CD4-positive, CD25-positive, alpha-beta regulatory T cell (primary cell): ENCODE results near the gene UBR4. TPM values are rescaled to one million over a fixed set of nuclear protein-coding genes. Genes with fewer than 3 reads are reported as not detected.
A peak's percentile ranks its signal among the peaks of the same experiment; 100 is the strongest.

ENCODE experiments used
- ATAC-seq, 2 donors: fragments of 150-1000 bp; cut with Tn5 transposase; one replicate each; pipeline ENCODE4 v1.10.0; 2021; ENCODE audit warnings: low read depth in 2 of 2, moderate number of reproducible peaks in 2 of 2, moderate library complexity in 1 of 2
- DNase-seq, 3 donors: peaks; one replicate each; pipeline versions ENCODE4 v3.0.0 to v3.0.0-alpha.2; 2012 to 2022; ENCODE audit warnings: mixed read lengths in 1 of 3
- H3K27ac ChIP-seq: one replicate; pipeline ENCODE4 v1.7.0; 2013; ENCODE audit warnings: mild to moderate bottlenecking, low read length; ENCODE audit not compliant: insufficient read depth, poor library complexity, severe bottlenecking
- H3K27me3 ChIP-seq: one replicate; pipeline ENCODE4 v1.7.0; 2013; ENCODE audit warnings: low read length; ENCODE audit not compliant: control insufficient read depth, insufficient read depth
- H3K36me3 ChIP-seq: one replicate; pipeline ENCODE4 v1.7.0; 2013; ENCODE audit warnings: mild to moderate bottlenecking, low read length, moderate library complexity; ENCODE audit not compliant: control insufficient read depth, insufficient read depth
- H3K4me1 ChIP-seq: 2 replicates; pipeline ENCODE4 v1.7.0; 2013; ENCODE audit warnings: mild to moderate bottlenecking, low read length; ENCODE audit not compliant: insufficient read depth, control insufficient read depth, poor library complexity, severe bottlenecking
- H3K4me3 ChIP-seq: one replicate; pipeline ENCODE4 v1.7.0; 2013; ENCODE audit warnings: low read depth, mild to moderate bottlenecking, low read length, moderate library complexity
- H3K9me3 ChIP-seq, 2 experiments: 1 replicate in 1 of 2; 2 replicates in 1 of 2; pipeline ENCODE4 v1.7.0; 2013; ENCODE audit warnings: low read length in 2 of 2, mild to moderate bottlenecking in 1 of 2, moderate library complexity in 1 of 2; ENCODE audit not compliant: control insufficient read depth in 2 of 2
- H3K27ac Mint-ChIP-seq, 3 donors: one replicate each; pipeline ENCODE4 v1.8.0; 2020 to 2022; ENCODE audit warnings: mild to moderate bottlenecking in 3 of 3, mixed read lengths in 3 of 3, moderate library complexity in 2 of 3
- H3K27me3 Mint-ChIP-seq: one replicate; pipeline ENCODE4 v1.8.0; 2022; ENCODE audit warnings: mild to moderate bottlenecking, mixed read lengths
- H3K36me3 Mint-ChIP-seq: one replicate; pipeline ENCODE4 v1.8.0; 2020; ENCODE audit warnings: mixed read lengths
- H3K4me1 Mint-ChIP-seq, 4 donors: one replicate each; pipeline ENCODE4 v1.8.0; 2020 to 2022; ENCODE audit warnings: mixed read lengths in 4 of 4, mild to moderate bottlenecking in 1 of 4
- H3K4me3 Mint-ChIP-seq, 4 donors: one replicate each; pipeline ENCODE4 v1.8.0; 2020 to 2022; ENCODE audit warnings: mild to moderate bottlenecking in 4 of 4, mixed read lengths in 4 of 4, moderate library complexity in 3 of 4
- H3K9me3 Mint-ChIP-seq, 7 donors: one replicate each; pipeline ENCODE4 v1.8.0; 2020 to 2022; ENCODE audit warnings: mixed read lengths in 7 of 7, mild to moderate bottlenecking in 3 of 7, moderate library complexity in 2 of 7
- polyA plus RNA-seq, 4 donors: library from polyadenylated mRNA; unstranded; fragments of 300-500 nt; fragmentation: Illumina TruSeq; gene quantifications; one replicate each; pipeline ENCODE4 v1.2.3, GENCODE V29; 2021
- total RNA-seq: library from RNA; stranded (reverse); gene quantifications from one replicate; pipeline ENCODE4 v1.2.3, GENCODE V29; 2022

Gene UBR4
- total and polyA plus RNA-seq, 5 donors from 2014 or later, result 9.9 to 173 (median 12.4) TPM

GRCh38 chr1:19213580-19213979 lies 3.5 kb upstream of the UBR4 start:
- Histone ChIP-seq H3K27ac (no peak overlapping the region), H3K4me3 (no peak overlapping the region), H3K4me1 (peaks cover 29% of the 10 kb centered on the region), H3K9me3 (no peaks in the 10 kb centered on the region), H3K27me3 (no peaks in the 10 kb centered on the region), H3K36me3 (peaks cover 22% of the 10 kb centered on the region)
- H3K27me3 Mint-ChIP-seq, result peaks cover 4% of the 10 kb centered on the region
- H3K4me1 Mint-ChIP-seq, result peaks cover 5 to 61% (median 40%) of the 10 kb centered on the region in 4 donors
- peaks cover 0 to 2% (median 0%) of the 10 kb centered on the region in 7 donors for H3K9me3 Mint-ChIP-seq
- peak overlapping the region in 1 of 3 donors; percentile 33 for H3K27ac Mint-ChIP-seq
- H3K36me3 Mint-ChIP-seq, result peaks cover 12% of the 10 kb centered on the region
- H3K4me3 Mint-ChIP-seq, result peak overlapping the region in 1 of 4 donors; percentile 1
- no peak for ATAC-seq
- no peak for DNase-seq

DNA sequence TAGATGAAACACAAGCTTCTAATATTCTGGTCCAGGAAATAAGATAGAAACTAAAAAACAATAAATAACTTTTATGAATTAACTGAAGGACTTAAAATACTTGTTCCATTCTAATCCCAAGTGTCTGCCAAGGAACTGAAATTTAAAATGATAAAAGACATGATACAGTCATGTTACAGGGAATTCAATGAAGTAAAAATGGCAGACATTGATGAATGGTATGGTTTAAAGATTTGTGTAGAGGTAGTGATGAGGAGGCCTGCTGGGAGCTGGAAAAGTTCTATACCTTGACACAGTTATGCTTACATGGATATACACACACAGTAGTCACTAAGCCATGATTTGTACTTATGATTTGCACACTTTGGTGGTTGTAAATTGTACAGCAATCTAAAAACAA lies 2.1 kb upstream of the UBR4 start:
- Histone ChIP-seq H3K4me1 (peaks cover 41% of the 10 kb centered on the region), H3K27ac (peak overlapping the region; percentile 28), H3K4me3 (no peak overlapping the region), H3K27me3 (no peaks in the 10 kb centered on the region), H3K9me3 (no peaks in the 10 kb centered on the region), H3K36me3 (peaks cover 10% of the 10 kb centered on the region)
- Mint-ChIP-seq H3K9me3 (peaks cover 0 to 2% (median 0%) of the 10 kb centered on the region in 7 donors), H3K36me3 (peaks cover 4% of the 10 kb centered on the region), H3K27ac (peak overlapping the region in 2 of 3 donors; percentile 40 to 74), H3K4me1 (peaks cover 8 to 72% (median 46%) of the 10 kb centered on the region in 4 donors), H3K27me3 (peaks cover 4% of the 10 kb centered on the region), H3K4me3 (peak overlapping the region; percentile 14 to 59 (median 43))
- no peak for ATAC-seq
- no peak for DNase-seq

GRCh38 chr1:19210772-19211549 lies 895 bp upstream of the UBR4 start:
- H3K27ac Mint-ChIP-seq, result peak overlapping the region; percentile 99 to 100 (median 99)
- peaks cover 4% of the 10 kb centered on the region for H3K27me3 Mint-ChIP-seq
- peaks cover 0 to 2% (median 0%) of the 10 kb centered on the region in 7 donors for H3K9me3 Mint-ChIP-seq
- peaks cover 14 to 82% (median 54%) of the 10 kb centered on the region in 4 donors for H3K4me1 Mint-ChIP-seq
- H3K27ac ChIP-seq, result peak overlapping the region; percentile 95
- no peaks in the 10 kb centered on the region for H3K9me3 ChIP-seq
- ATAC-seq (no peak), DNase-seq (no peak)
- peak overlapping the region; percentile 96 to 97 (median 96) for H3K4me3 Mint-ChIP-seq
- H3K36me3 ChIP-seq, result peaks cover 10% of the 10 kb centered on the region
- peak overlapping the region; percentile 93 for H3K4me3 ChIP-seq
- H3K36me3 Mint-ChIP-seq, result peaks cover 8% of the 10 kb centered on the region
- H3K27me3 ChIP-seq, result no peaks in the 10 kb centered on the region
- peaks cover 48% of the 10 kb centered on the region for H3K4me1 ChIP-seq

DNA sequence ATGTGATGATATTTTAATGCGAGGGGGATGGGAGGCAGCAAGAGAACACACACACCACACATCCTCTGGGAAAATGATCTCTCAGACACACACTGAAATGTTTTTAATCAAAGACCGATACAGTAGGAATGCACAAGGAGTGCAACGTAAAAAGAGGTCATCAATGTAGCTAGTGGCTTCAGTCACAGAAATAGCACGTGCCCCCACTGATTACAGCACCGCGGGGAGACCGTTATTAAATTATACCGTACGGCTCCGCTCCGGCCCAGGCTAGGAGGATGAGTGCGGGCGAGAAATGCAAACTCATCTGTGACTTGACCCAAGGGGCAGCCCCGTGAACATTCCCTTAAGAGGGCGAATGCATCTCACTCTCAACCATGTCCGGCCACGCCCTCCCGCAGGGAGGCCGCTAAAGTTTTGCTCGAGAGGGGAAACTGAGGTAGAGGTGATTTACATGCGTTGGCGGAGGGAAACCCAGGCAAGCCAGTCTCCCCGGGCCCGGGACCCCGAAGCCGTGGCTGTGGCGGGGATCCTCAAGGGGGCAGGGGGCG lies 552 bp downstream of the UBR4 start:
- peaks cover 4% of the 10 kb centered on the region for H3K27me3 Mint-ChIP-seq
- peak overlapping the region; percentile 95 for H3K27ac ChIP-seq
- peaks cover 25 to 89% (median 66%) of the 10 kb centered on the region in 4 donors for H3K4me1 Mint-ChIP-seq
- peak overlapping the region; percentile 95 to 99 (median 96) for H3K27ac Mint-ChIP-seq
- H3K9me3 Mint-ChIP-seq, result peaks cover 0 to 2% (median 0%) of the 10 kb centered on the region in 7 donors
- peaks cover 8% of the 10 kb centered on the region for H3K36me3 Mint-ChIP-seq
- H3K4me3 Mint-ChIP-seq, result peak overlapping the region; percentile 91 to 97 (median 96)
- peak overlapping the region; percentile 81 for H3K4me3 ChIP-seq
- no peaks in the 10 kb centered on the region for H3K27me3 ChIP-seq
- peak in 2 of 3 donors; percentile 23 to 63 for DNase-seq
- H3K36me3 ChIP-seq, result peaks cover 5% of the 10 kb centered on the region
- no peak for ATAC-seq
- H3K4me1 ChIP-seq, result peaks cover 51% of the 10 kb centered on the region
- no peaks in the 10 kb centered on the region for H3K9me3 ChIP-seq

GRCh38 chr1:19208710-19209438 lies 1.2 kb downstream of the UBR4 start:
- Histone ChIP-seq H3K9me3 (no peaks in the 10 kb centered on the region), H3K27ac (peak overlapping the region; percentile 95), H3K4me1 (peaks cover 51% of the 10 kb centered on the region), H3K27me3 (no peaks in the 10 kb centered on the region), H3K4me3 (peak overlapping the region; percentile 81), H3K36me3 (peaks cover 5% of the 10 kb centered on the region)
- Mint-ChIP-seq H3K27ac (peak overlapping the region; percentile 95 to 99 (median 96)), H3K9me3 (peaks cover 0 to 2% (median 0%) of the 10 kb centered on the region in 7 donors), H3K27me3 (peaks cover 4% of the 10 kb centered on the region), H3K4me1 (peaks cover 26 to 90% (median 69%) of the 10 kb centered on the region in 4 donors), H3K36me3 (peaks cover 8% of the 10 kb centered on the region), H3K4me3 (peak overlapping the region; percentile 91 to 97 (median 96))
- DNase-seq (peak in 1 of 3 donors; percentile 14), ATAC-seq (no peak)

DNA sequence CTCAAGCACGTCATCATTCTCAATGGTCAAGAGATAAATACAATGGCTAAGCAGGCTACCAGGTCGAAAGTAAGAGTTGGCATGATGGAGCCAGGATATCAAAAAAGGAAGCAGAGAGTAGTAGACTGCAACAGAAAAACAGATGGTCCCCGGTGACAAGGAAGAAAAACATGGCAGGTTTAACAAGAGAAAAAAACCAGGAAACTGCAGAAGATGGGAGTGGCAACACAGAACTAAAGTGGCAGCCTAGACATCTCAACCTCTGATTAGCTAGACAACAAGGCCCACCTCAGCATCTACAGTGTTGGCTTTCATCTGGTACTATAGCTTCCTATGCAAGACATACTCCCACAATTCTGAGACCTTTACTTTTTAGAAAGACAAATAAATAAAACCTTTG lies 3.1 kb downstream of the UBR4 start:
- peaks cover 4% of the 10 kb centered on the region for H3K27me3 Mint-ChIP-seq
- Histone ChIP-seq H3K27ac (no peak overlapping the region), H3K4me3 (peak overlapping the region; percentile 34), H3K27me3 (no peaks in the 10 kb centered on the region), H3K4me1 (peaks cover 69% of the 10 kb centered on the region), H3K9me3 (no peaks in the 10 kb centered on the region), H3K36me3 (no peaks in the 10 kb centered on the region)
- DNase-seq (no peak), ATAC-seq (no peak)
- peak overlapping the region; percentile 12 to 65 (median 58) for H3K4me3 Mint-ChIP-seq
- H3K9me3 Mint-ChIP-seq, result no peaks in the 10 kb centered on the region
- peaks cover 5% of the 10 kb centered on the region for H3K36me3 Mint-ChIP-seq
- H3K27ac Mint-ChIP-seq, result peak overlapping the region in 1 of 3 donors; percentile 65
- peaks cover 30 to 88% (median 67%) of the 10 kb centered on the region in 4 donors for H3K4me1 Mint-ChIP-seq

DNA sequence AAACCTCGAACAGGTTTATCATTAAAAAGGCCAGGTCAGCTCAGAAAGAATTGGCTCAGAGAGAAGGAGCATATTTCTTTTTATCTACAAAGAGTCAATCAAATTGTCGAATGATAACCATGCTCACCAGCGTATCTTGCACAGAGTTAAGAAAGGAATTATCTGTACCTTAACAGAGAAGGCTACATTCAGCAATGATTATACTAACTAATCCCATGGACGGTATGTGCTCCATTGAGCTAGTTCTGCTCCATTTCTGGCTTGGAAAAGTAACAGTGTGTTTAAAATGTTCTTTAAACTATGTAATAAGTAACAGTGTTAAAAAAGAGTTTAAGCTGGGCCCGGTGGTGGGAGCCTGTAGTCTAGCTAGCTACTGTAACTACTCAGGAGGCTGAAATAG lies 4.2 kb downstream of the UBR4 start:
- Histone ChIP-seq H3K36me3 (peaks cover 10% of the 10 kb centered on the region), H3K27ac (no peak overlapping the region), H3K4me1 (peaks cover 59% of the 10 kb centered on the region), H3K9me3 (no peaks in the 10 kb centered on the region), H3K27me3 (no peaks in the 10 kb centered on the region), H3K4me3 (peak overlapping the region; percentile 33)
- peak overlapping the region in 2 of 4 donors; percentile 79 to 86 for H3K4me3 Mint-ChIP-seq
- H3K4me1 Mint-ChIP-seq, result peaks cover 32 to 87% (median 67%) of the 10 kb centered on the region in 4 donors
- H3K27me3 Mint-ChIP-seq, result peaks cover 4% of the 10 kb centered on the region
- peaks cover 5% of the 10 kb centered on the region for H3K36me3 Mint-ChIP-seq
- no peak for DNase-seq
- no peak overlapping the region for H3K27ac Mint-ChIP-seq
- no peaks in the 10 kb centered on the region for H3K9me3 Mint-ChIP-seq
- no peak for ATAC-seq
